Effector memory CD8-positive, alpha-beta T cell (primary cell): Measurements from ENCODE around the gene PPP5C.
"Not testable (repeated sequence)": the region's sequence is repeated elsewhere in the genome, so short reads cannot be mapped to it uniquely, and the experiment has no call there.

Experiments
- ATAC-seq: fragments of 150-1000 bp; cut with Tn5 transposase; replicated peaks from 2 replicates; pipeline ENCODE4 v1.10.0; 2021; ENCODE audit warnings: mild to moderate bottlenecking, moderate library complexity
- DNase-seq, 3 experiments: peaks; one replicate each; pipeline ENCODE4 v3.0.0; 2021
- H3K27ac Mint-ChIP-seq, 2 donors: one replicate each; pipeline ENCODE4 v1.8.0; 2022; ENCODE audit warnings: mild to moderate bottlenecking in 2 of 2, mixed read lengths in 2 of 2, moderate library complexity in 2 of 2
- H3K27me3 Mint-ChIP-seq, 2 donors: one replicate each; pipeline ENCODE4 v1.8.0; 2022; ENCODE audit warnings: mixed read lengths in 2 of 2
- H3K36me3 Mint-ChIP-seq: one replicate; pipeline ENCODE4 v1.8.0; 2022; ENCODE audit warnings: mild to moderate bottlenecking, moderate library complexity, mixed read lengths; ENCODE audit not compliant: insufficient read depth
- H3K4me1 Mint-ChIP-seq, 2 donors: one replicate each; pipeline ENCODE4 v1.8.0; 2022; ENCODE audit warnings: low read depth in 2 of 2, mixed read lengths in 2 of 2
- H3K4me3 Mint-ChIP-seq, 2 donors: one replicate each; pipeline ENCODE4 v1.8.0; 2022; ENCODE audit warnings: mild to moderate bottlenecking in 2 of 2, mixed read lengths in 2 of 2, moderate library complexity in 2 of 2
- H3K9me3 Mint-ChIP-seq, 2 donors: one replicate each; pipeline ENCODE4 v1.8.0; 2022; ENCODE audit warnings: mixed read lengths in 2 of 2
- total RNA-seq, 9 experiments: gene quantifications; one replicate each; lab custom pipeline; 2026; lab: John Stamatoyannopoulos, UW

The PPP5C gene
- total RNA-seq: 30.8 to 113 (median 35.1) reads per million in 9 experiments

- peak; percentile 73 for ATAC-seq
- no peaks in the 10 kb centered on the region for H3K9me3 Mint-ChIP-seq
- peak within 1 kb of the TSS; percentile 79 for H3K4me3 Mint-ChIP-seq
- peaks cover 13% of the 10 kb centered on the region for H3K36me3 Mint-ChIP-seq
- DNase-seq: peak; percentile 76 to 82 (median 79)
- H3K27me3 Mint-ChIP-seq: no peaks in the 10 kb centered on the region
- peak within 1 kb of the TSS; percentile 85 to 90 for H3K27ac Mint-ChIP-seq
- peaks cover 49 to 55% of the 10 kb centered on the region in 2 donors for H3K4me1 Mint-ChIP-seq
These were observed at the start of gene PPP5C for GRCh38 chr19:46346821-46347571. TSS of gene PPP5C (plus strand) at chr19:46347087. CDS start at chr19:46347097, 10 bp downstream.

GRCh38 chr19:46297700-46298478 is 49.0 kb upstream of the PPP5C start:
- Mint-ChIP-seq H3K27me3 (peaks cover 36 to 55% of the 10 kb centered on the region in 2 donors), H3K36me3 (no peaks in the 10 kb centered on the region), H3K4me3 (no peak overlapping the region), H3K27ac (no peak overlapping the region), H3K4me1 (peaks cover 0 to 6% of the 10 kb centered on the region in 2 donors), H3K9me3 (no peaks in the 10 kb centered on the region)
- ATAC-seq: no peak
- no peak for DNase-seq

DNA sequence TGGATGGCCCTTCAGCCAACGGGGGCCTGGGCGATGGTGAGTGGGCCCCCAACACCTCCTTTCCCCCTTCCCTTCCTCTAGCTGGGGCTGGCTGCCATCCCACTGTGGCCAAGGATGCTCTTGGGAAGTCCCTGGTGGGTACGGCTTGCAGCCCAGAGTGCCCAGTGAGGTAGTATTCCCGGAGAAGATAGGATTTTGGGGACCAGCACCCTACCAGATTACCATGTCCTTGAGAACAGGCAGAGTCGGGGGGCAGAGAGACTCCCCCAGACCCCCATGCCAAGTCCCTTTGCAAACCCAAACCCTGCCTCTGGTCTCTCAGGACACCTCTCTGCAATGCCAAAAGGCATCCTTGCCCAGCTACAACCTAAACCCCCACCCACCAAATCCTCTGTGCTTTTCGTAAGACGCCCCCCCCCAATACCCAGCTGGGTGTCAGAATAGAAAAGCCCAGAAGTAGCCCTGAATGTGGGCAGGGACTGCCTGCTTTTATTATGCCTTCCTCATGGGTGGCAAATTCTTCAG is 48.3 kb upstream of the PPP5C start:
- Mint-ChIP-seq H3K9me3 (no peaks in the 10 kb centered on the region), H3K4me3 (no peak overlapping the region)

GRCh38 chr19:46299004-46299509 is 47.8 kb upstream of the PPP5C start:
- Mint-ChIP-seq H3K36me3 (no peaks in the 10 kb centered on the region), H3K9me3 (no peaks in the 10 kb centered on the region), H3K4me3 (no peak overlapping the region), H3K27me3 (peaks cover 35 to 52% of the 10 kb centered on the region in 2 donors), H3K4me1 (peaks cover 0 to 7% of the 10 kb centered on the region in 2 donors), H3K27ac (no peak overlapping the region)
- DNase-seq: no peak
- no peak for ATAC-seq

More for the DNA sequence above, 48.3 kb upstream of the PPP5C start:
- no peak overlapping the region for H3K27ac Mint-ChIP-seq
- peaks cover 0 to 6% of the 10 kb centered on the region in 2 donors for H3K4me1 Mint-ChIP-seq
- DNase-seq (no peak), ATAC-seq (no peak)
- H3K36me3 Mint-ChIP-seq: no peaks in the 10 kb centered on the region
- peaks cover 36 to 55% of the 10 kb centered on the region in 2 donors for H3K27me3 Mint-ChIP-seq

GRCh38 chr19:46299695-46300094 is 47.2 kb upstream of the PPP5C start:
- no peak for DNase-seq
- peaks cover 0 to 7% of the 10 kb centered on the region in 2 donors for H3K4me1 Mint-ChIP-seq
- peaks cover 29 to 46% of the 10 kb centered on the region in 2 donors for H3K27me3 Mint-ChIP-seq
- H3K36me3 Mint-ChIP-seq: no peaks in the 10 kb centered on the region
- ATAC-seq: no peak
- H3K4me3 Mint-ChIP-seq: no peak overlapping the region
- no peak overlapping the region for H3K27ac Mint-ChIP-seq
- no peaks in the 10 kb centered on the region for H3K9me3 Mint-ChIP-seq

DNA sequence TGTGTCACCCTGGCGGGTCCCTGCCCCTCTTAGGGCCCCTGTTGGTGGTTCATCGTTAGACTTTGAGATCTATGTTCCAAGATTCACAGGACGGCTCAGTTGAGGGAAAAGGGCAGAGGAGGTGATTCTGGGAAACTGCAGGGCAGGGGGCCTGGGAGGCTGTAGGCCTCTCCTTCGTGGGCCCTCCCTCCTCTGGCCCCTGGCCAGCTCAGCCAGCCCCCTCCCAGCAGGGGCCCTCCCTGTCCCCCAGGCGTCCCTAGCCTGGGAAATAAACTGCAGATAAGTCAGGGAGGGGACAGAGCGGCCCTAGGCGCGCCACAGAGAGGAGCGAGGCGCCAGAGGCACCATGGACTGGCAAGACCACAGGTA is 43.6 kb upstream of the PPP5C start:
- H3K4me3 Mint-ChIP-seq: no peak overlapping the region
- H3K27ac Mint-ChIP-seq: no peak overlapping the region
- no peaks in the 10 kb centered on the region for H3K36me3 Mint-ChIP-seq
- ATAC-seq (no peak), DNase-seq (no peak)
- H3K27me3 Mint-ChIP-seq: peaks cover 7 to 10% of the 10 kb centered on the region in 2 donors
- H3K9me3 Mint-ChIP-seq: no peaks in the 10 kb centered on the region
- H3K4me1 Mint-ChIP-seq: peaks cover 0 to 3% of the 10 kb centered on the region in 2 donors

DNA sequence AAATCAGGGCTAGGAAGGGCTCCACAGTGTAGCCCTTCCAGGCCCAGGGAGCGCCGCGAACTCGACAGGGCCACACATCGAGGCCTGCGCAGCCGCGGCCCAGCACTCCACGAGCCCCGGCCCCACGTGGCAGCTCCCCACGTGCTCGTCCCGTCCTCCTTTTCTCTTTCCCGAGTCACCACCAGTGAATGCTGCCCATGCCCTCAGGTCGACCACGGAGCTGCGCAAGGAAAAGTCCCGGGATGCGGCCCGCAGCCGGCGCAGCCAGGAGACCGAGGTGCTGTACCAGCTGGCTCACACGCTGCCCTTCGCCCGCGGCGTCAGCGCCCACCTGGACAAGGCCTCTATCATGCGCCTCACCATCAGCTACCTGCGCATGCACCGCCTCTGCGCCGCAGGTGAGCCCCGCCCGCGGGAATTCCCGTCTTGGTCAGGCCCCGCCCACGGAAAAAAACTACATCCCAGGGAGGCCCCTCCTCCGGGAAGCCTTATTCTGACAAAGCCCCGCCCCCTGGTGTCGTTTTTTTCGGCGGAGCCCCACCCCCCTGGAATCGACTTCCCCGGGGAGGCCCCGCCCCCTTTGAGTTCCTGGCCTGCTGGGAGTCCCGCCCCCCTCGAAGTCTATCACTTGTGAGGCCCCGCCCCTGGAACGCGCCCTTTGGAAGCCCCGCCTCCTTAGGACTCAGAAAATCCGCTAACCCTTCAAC is 43.0 kb upstream of the PPP5C start:
- ATAC-seq (no peak), DNase-seq (no peak)
- peaks cover 0 to 3% of the 10 kb centered on the region in 2 donors for H3K4me1 Mint-ChIP-seq
- no peaks in the 10 kb centered on the region for H3K9me3 Mint-ChIP-seq
- peak overlapping the region in 1 of 2 donors; percentile 22 for H3K4me3 Mint-ChIP-seq
- peaks cover 3 to 5% of the 10 kb centered on the region in 2 donors for H3K27me3 Mint-ChIP-seq
- no peak overlapping the region for H3K27ac Mint-ChIP-seq
- no peaks in the 10 kb centered on the region for H3K36me3 Mint-ChIP-seq

DNA sequence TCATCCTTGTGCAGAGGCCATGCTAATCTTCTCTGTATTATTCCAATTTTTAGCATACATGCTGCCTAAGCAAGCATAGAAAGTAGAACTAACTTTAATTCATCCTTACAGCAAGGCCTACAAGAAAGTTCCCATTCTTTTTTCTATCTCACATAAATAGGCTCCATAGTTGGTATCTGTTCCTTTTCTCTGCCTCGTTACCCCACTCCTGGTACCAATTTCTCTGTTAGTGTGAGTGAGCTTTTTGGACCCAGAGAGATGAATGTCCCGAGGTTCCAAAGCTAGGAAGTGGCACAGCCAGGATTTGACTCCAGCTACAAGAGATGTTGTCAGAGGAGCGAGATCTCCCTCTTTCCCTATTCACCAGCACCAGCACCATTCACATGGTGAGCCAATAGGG is 40.4 kb upstream of the PPP5C start:
- DNase-seq: no peak
- H3K4me1 Mint-ChIP-seq: peaks cover 0 to 2% of the 10 kb centered on the region in 2 donors
- no peak overlapping the region for H3K4me3 Mint-ChIP-seq
- H3K9me3 Mint-ChIP-seq: no peaks in the 10 kb centered on the region
- H3K27me3 Mint-ChIP-seq: no peaks in the 10 kb centered on the region
- no peaks in the 10 kb centered on the region for H3K36me3 Mint-ChIP-seq
- no peak overlapping the region for H3K27ac Mint-ChIP-seq
- ATAC-seq: no peak

GRCh38 chr19:46308510-46308909 is 38.4 kb upstream of the PPP5C start:
- Mint-ChIP-seq H3K4me3 (no peak overlapping the region), H3K9me3 (no peaks in the 10 kb centered on the region), H3K36me3 (no peaks in the 10 kb centered on the region), H3K27ac (no peak overlapping the region), H3K4me1 (peaks cover 0 to 2% of the 10 kb centered on the region in 2 donors), H3K27me3 (no peaks in the 10 kb centered on the region)
- ATAC-seq (no peak), DNase-seq (no peak)

DNA sequence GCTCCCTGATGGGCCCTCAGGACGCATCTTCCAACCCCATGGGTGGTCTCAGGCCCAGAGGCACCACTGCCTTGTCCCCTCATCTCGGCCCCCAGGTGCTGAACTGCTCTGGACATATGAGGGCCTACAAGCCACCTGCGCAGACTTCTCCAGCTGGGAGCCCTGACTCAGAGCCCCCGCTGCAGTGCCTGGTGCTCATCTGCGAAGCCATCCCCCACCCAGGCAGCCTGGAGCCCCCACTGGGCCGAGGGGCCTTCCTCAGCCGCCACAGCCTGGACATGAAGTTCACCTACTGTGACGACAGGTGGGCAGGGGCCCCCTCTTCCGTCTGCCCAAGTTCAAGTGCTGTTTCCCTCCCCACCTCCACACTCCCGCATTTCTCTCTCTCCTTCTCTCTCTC is 37.8 kb upstream of the PPP5C start:
- H3K36me3 Mint-ChIP-seq: no peaks in the 10 kb centered on the region

DNA sequence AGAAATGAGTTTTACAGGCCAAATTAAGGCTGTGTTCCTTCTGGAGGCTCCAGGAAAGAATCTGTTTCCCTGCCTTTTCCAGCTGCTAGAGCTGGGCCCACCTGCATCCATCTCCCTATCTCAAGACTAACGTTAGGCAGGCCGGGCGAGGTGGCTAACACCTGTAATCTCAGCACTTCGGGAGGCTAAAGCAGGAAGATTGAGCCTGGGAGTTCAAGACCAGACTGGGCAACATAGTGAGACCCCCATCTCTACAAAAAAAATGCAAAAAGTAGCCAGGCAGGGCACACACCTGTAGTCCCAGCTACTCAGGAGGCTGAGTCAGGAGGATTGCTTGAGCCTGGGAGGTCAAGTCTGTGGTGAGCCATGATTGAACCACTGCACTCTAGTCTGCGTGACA is 35.4 kb upstream of the PPP5C start:
- no peak for ATAC-seq
- Mint-ChIP-seq H3K9me3 (no peaks in the 10 kb centered on the region), H3K4me3 (no peak overlapping the region), H3K27me3 (no peaks in the 10 kb centered on the region), H3K36me3 (no peaks in the 10 kb centered on the region), H3K4me1 (no peaks in the 10 kb centered on the region), H3K27ac (no peak overlapping the region)
- DNase-seq: no peak

More for the DNA sequence above, 37.8 kb upstream of the PPP5C start:
- H3K9me3 Mint-ChIP-seq: no peaks in the 10 kb centered on the region
- DNase-seq (no peak), ATAC-seq (no peak)
- no peak overlapping the region for H3K4me3 Mint-ChIP-seq
- H3K27me3 Mint-ChIP-seq: no peaks in the 10 kb centered on the region
- no peaks in the 10 kb centered on the region for H3K4me1 Mint-ChIP-seq
- no peak overlapping the region for H3K27ac Mint-ChIP-seq

DNA sequence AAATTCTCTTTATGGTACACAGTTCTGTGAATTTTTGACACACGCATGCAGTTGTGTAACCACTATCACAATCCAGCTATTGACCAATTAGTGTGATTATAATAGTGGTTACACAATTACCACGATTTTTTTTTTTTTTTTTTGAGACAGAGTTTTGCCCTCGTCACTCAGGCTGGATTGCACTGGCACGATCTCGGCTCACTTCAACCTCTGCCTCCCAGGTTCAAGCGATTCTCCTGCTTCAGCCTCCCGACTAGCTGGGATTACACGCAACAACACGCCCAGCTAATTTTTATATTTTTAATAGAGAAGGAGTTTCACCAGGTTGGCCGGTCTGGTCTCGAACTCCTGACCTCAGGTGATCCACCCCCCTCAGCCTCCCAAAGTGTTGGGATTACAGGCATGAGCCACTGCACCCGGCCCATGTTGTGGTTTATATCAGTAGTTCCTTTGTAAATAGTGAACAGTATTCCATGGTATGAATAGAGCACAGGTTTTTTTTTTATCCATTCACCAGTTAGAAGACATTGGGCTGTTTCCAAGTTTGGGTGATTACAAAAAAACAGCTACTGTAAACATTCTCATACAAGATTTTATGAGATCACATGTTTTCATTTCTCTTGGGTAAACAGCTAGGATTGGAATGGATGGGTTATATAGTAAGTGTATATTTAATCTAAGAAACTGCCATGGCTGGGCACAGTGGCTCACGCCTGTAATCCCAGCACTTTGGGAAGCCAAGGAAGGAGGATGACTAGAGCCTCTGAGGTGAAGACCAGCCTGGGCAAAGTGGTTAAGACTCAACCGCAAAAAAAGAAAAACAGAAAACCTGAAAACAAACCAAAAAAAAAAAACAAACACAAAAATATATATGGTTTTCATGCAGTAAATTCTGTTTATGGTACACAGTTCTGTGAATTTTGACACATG is 33.1 kb upstream of the PPP5C start:
- not testable (repeated sequence) for DNase-seq, H3K4me3 Mint-ChIP-seq, ATAC-seq

More for the DNA sequence above, 33.1 kb upstream of the PPP5C start:
- not testable (repeated sequence) for H3K27me3 Mint-ChIP-seq, H3K4me1 Mint-ChIP-seq, H3K9me3 Mint-ChIP-seq, H3K27ac Mint-ChIP-seq, H3K36me3 Mint-ChIP-seq
